B cell (primary cell): ENCODE measurements around the gene CISH. TPM values are rescaled to one million over a fixed set of nuclear protein-coding genes. Genes with fewer than 3 reads are reported as not detected.

Experiments used
- ATAC-seq: fragments of 200-7000 bp; cut with Tn5 transposase; one replicate; pipeline ENCODE4 v1.10.0; 2021; ENCODE audit warnings: low read depth, mild to moderate bottlenecking, moderate number of reproducible peaks, moderate library complexity
- CTCF ChIA-PET: fragments of 350-600 bp; sonication (Branson Sonifier 250); formaldehyde crosslinking; loops from one replicate; lab custom pipeline; 2021; ENCODE audit warnings: antibody characterized with exemption, inconsistent platforms; lab: Charles Lee
- POLR2A ChIA-PET: fragments of 350-600 bp; sonication (Branson Sonifier 250); formaldehyde crosslinking; loops from one replicate; lab custom pipeline; 2021; ENCODE audit warnings: antibody characterized with exemption; lab: Charles Lee
- DNase-seq: peaks from one replicate; pipeline ENCODE4 v3.0.0; 2013
- H2AFZ ChIP-seq: 2 replicates; pipeline ENCODE4 v1.6.1; 2012; ENCODE audit warnings: mild to moderate bottlenecking, low read depth, low read length; ENCODE audit not compliant: insufficient read depth, poor library complexity, severe bottlenecking
- H3K27ac ChIP-seq, 2 donors: 1 replicate in 1 of 2; 2 replicates in 1 of 2; pipeline ENCODE4 v1.5.1; 2012 to 2013; ENCODE audit warnings: low read length in 2 of 2, mild to moderate bottlenecking in 2 of 2, moderate library complexity in 1 of 2
- H3K27me3 ChIP-seq, 4 experiments: fragments of 200-600 bp in 1 of 4; sonication (generic) in 1 of 4; replicated peaks in 1 of 4; 1 replicate in 2 of 4; 2 replicates in 2 of 4; pipeline versions ENCODE4 v1.6.1 to v1.7.0; 2013 to 2016; ENCODE audit warnings: low read length in 3 of 4, mild to moderate bottlenecking in 2 of 4, mixed read lengths in 1 of 4, moderate library complexity in 1 of 4; ENCODE audit not compliant: insufficient read depth in 4 of 4, control insufficient read depth in 3 of 4; ENCODE audit errors: control extremely low read depth in 1 of 4
- H3K36me3 ChIP-seq, 2 experiments: replicated peaks in 1 of 2; 1 replicate in 1 of 2; 2 replicates in 1 of 2; pipeline versions ENCODE4 v1.6.1 to v1.7.1; 2013; ENCODE audit warnings: low read length in 1 of 2; ENCODE audit not compliant: insufficient read depth in 2 of 2, control insufficient read depth in 1 of 2; ENCODE audit errors: control extremely low read depth in 1 of 2, extremely low read depth in 1 of 2
- H3K4me1 ChIP-seq, 2 donors: fragments of 200-600 bp in 1 of 2; sonication (generic) in 1 of 2; 1 replicate in 1 of 2; 2 replicates in 1 of 2; pipeline versions ENCODE4 v1.5.1 to v1.6.1; 2013 to 2017; ENCODE audit warnings: low read length in 2 of 2; ENCODE audit not compliant: control insufficient read depth in 2 of 2, insufficient read depth in 2 of 2
- H3K4me2 ChIP-seq: replicated peaks from 2 replicates; pipeline ENCODE3; 2012; ENCODE audit warnings: mild to moderate bottlenecking, low read depth, low read length; ENCODE audit not compliant: poor library complexity, severe bottlenecking
- H3K4me3 ChIP-seq, 5 experiments: fragments of 200-600 bp in 1 of 5; sonication (generic) in 1 of 5; 1 replicate in 3 of 5; 2 replicates in 2 of 5; pipeline versions ENCODE4 v1.5.1 to v1.7.0; 2011 to 2016; ENCODE audit warnings: low read length in 4 of 5, mild to moderate bottlenecking in 4 of 5, low read depth in 2 of 5, control low read depth in 1 of 5, moderate library complexity in 1 of 5; ENCODE audit not compliant: insufficient read depth in 1 of 5; ENCODE audit errors: control extremely low read depth in 1 of 5, extremely low read depth in 1 of 5
- H3K79me2 ChIP-seq: fragments of 200-600 bp; sonication (generic); one replicate; pipeline ENCODE4 v1.6.0; 2016; ENCODE audit warnings: low read length; ENCODE audit not compliant: control insufficient read depth, insufficient read depth
- H3K9ac ChIP-seq: fragments of 200-600 bp; sonication (generic); 2 replicates; pipeline ENCODE4 v1.6.1; 2017; ENCODE audit warnings: mild to moderate bottlenecking, low read length, moderate library complexity
- H3K9me3 ChIP-seq, 3 donors: one replicate each; pipeline versions ENCODE4 v1.6.1 to v1.7.1; 2013; ENCODE audit warnings: low read length in 2 of 3; ENCODE audit not compliant: control insufficient read depth in 2 of 3, insufficient read depth in 1 of 3; ENCODE audit errors: control extremely low read depth in 1 of 3
- H4K20me1 ChIP-seq: 2 replicates; pipeline ENCODE4 v1.6.0; 2012; ENCODE audit warnings: mild to moderate bottlenecking, low read length; ENCODE audit not compliant: insufficient read depth, control insufficient read depth, poor library complexity, severe bottlenecking
- H3K27ac Mint-ChIP-seq: one replicate; pipeline ENCODE4 v1.8.0; 2021; ENCODE audit warnings: mixed read lengths
- H3K27me3 Mint-ChIP-seq: one replicate; pipeline ENCODE4 v1.8.0; 2021; ENCODE audit warnings: mixed read lengths
- H3K4me1 Mint-ChIP-seq: one replicate; pipeline ENCODE4 v1.8.0; 2021; ENCODE audit warnings: mixed read lengths
- H3K4me3 Mint-ChIP-seq: one replicate; pipeline ENCODE4 v1.8.0; 2021; ENCODE audit warnings: mixed read lengths
- H3K9me3 Mint-ChIP-seq: one replicate; pipeline ENCODE4 v1.8.0; 2022; ENCODE audit warnings: mixed read lengths; ENCODE audit not compliant: insufficient read depth
- CTCF ChIP-seq: fragments of 200-600 bp; IDR thresholded peaks from one replicate; pipeline ENCODE4 v1.8.0; 2022; ENCODE audit warnings: antibody characterized with exemption, mild to moderate bottlenecking
- EZH2 ChIP-seq: IDR thresholded peaks from 2 replicates; pipeline ENCODE4 v1.6.1; 2012; ENCODE audit warnings: borderline replicate concordance, low read depth, mild to moderate bottlenecking, moderate library complexity, low read length; ENCODE audit not compliant: insufficient read depth, poor library complexity, severe bottlenecking
- WGBS: methylation state at CpG from one replicate; pipeline ENCODE4 v1.1.5; 2013; ENCODE audit warnings: missing lambda C conversion rate; ENCODE audit not compliant: insufficient coverage; 5-methylcytosine and 5-hydroxymethylcytosine counted together
- intact Hi-C: fragments of 100-400 bp; cut with micrococcal nuclease; formaldehyde crosslinking; loops from one replicate; pipeline ENCODE4 v1.10.0; 2022
- polyA plus RNA-seq: library from polyadenylated mRNA; depleted of rRNA; stranded (reverse); fragments of >200 nt; gene quantifications from 2 replicates; pipeline ENCODE4 v1.2.3, GENCODE V29; 2012
- total RNA-seq, 2 donors: library from RNA; stranded (reverse); fragments of 120-200 nt in 1 of 2; gene quantifications; 1 replicate in 1 of 2; 2 replicates in 1 of 2; pipeline versions ENCODE4 v1.2.3 to v1.2.4, GENCODE V29; 2013 to 2022

CISH gene
- total and polyA plus RNA-seq, 2 donors (not counting 1 experiment from before 2014, with no cell fraction given): 2.3 to 3.5 TPM

- no peaks in the 10 kb centered on the region for H3K4me1 Mint-ChIP-seq
- TF ChIP-seq EZH2: no peak
- TF ChIP-seq CTCF: no peak
- Histone ChIP-seq H3K4me3 (no peak overlapping the region), H4K20me1 (no peaks in the 10 kb centered on the region), H3K9me3 (no peaks in the 10 kb centered on the region), H3K36me3 (no peaks in the 10 kb centered on the region), H3K4me2 (no peak overlapping the region), H3K4me1 (no peaks in the 10 kb centered on the region), H3K79me2 (no peaks in the 10 kb centered on the region), H3K9ac (no peak overlapping the region), H2AFZ (no peak overlapping the region), H3K27me3 (no peaks in the 10 kb centered on the region), H3K27ac (no peak overlapping the region)
- DNase-seq (no peak), ATAC-seq (no peak)
- ChIA-PET CTCF (interaction anchor here (1.5 to 11.8 kb wide), 2 partner anchors 38 to 107 kb away, joined by 3 to 224 read pairs; partner anchors contain the start of genes CISH and MAPKAPK3), POLR2A (no interaction called here)
- H3K9me3 Mint-ChIP-seq: no peaks in the 10 kb centered on the region
- intact Hi-C loops: no loop called here
- no peaks in the 10 kb centered on the region for H3K27me3 Mint-ChIP-seq
- no peak overlapping the region for H3K27ac Mint-ChIP-seq
- WGBS: 91% methylated on average over 4 of the region's 8 CpGs
- no peak overlapping the region for H3K4me3 Mint-ChIP-seq
Observed at GRCh38 chr3:50656417-50657195, 45.0 kb upstream of the CISH start.
